Natural killer cell (primary cell): ENCODE data around the gene STX16. TPM values are rescaled to one million over a fixed set of nuclear protein-coding genes. Genes with fewer than 3 reads are reported as not detected.

ENCODE experiments used
- ATAC-seq, 3 donors: fragments of 150-1000 bp in 2 of 3; fragments of 200-7000 bp in 1 of 3; cut with Tn5 transposase; 1 replicate in 1 of 3; 2 replicates in 2 of 3; pipeline ENCODE4 v1.10.0; 2021; ENCODE audit warnings: mild to moderate bottlenecking in 2 of 3, moderate library complexity in 2 of 3
- DNase-seq, 2 donors: peaks; one replicate each; pipeline versions ENCODE4 v3.0.0 to v3.0.0-alpha.2; 2013 to 2021; ENCODE audit warnings: mixed read lengths in 1 of 2
- H3K27ac ChIP-seq: one replicate; pipeline ENCODE4 v1.5.1; 2013; ENCODE audit warnings: mild to moderate bottlenecking, low read length
- H3K27me3 ChIP-seq: one replicate; pipeline ENCODE4 v1.6.1; 2013; ENCODE audit warnings: low read length; ENCODE audit not compliant: control insufficient read depth, insufficient read depth
- H3K36me3 ChIP-seq: one replicate; pipeline ENCODE4 v1.6.1; 2013; ENCODE audit warnings: low read length; ENCODE audit not compliant: control insufficient read depth, insufficient read depth
- H3K4me1 ChIP-seq: one replicate; pipeline ENCODE4 v1.6.1; 2013; ENCODE audit warnings: low read length; ENCODE audit not compliant: control insufficient read depth, insufficient read depth
- H3K4me3 ChIP-seq: one replicate; pipeline ENCODE4 v1.5.1; 2013; ENCODE audit warnings: low read length
- H3K9me3 ChIP-seq: one replicate; pipeline ENCODE4 v1.6.1; 2013; ENCODE audit warnings: low read length; ENCODE audit not compliant: control insufficient read depth, insufficient read depth
- H3K27ac Mint-ChIP-seq, 2 donors: one replicate each; pipeline ENCODE4 v1.8.0; 2022; ENCODE audit warnings: mild to moderate bottlenecking in 2 of 2, mixed read lengths in 2 of 2, moderate library complexity in 1 of 2
- H3K27me3 Mint-ChIP-seq, 2 donors: one replicate each; pipeline ENCODE4 v1.8.0; 2022; ENCODE audit warnings: low read depth in 2 of 2, mixed read lengths in 2 of 2
- H3K36me3 Mint-ChIP-seq: one replicate; pipeline ENCODE4 v1.8.0; 2022; ENCODE audit warnings: mixed read lengths
- H3K4me1 Mint-ChIP-seq, 2 donors: one replicate each; pipeline ENCODE4 v1.8.0; 2022; ENCODE audit warnings: mixed read lengths in 2 of 2
- H3K4me3 Mint-ChIP-seq: one replicate; pipeline ENCODE4 v1.8.0; 2022; ENCODE audit warnings: mild to moderate bottlenecking, moderate library complexity, mixed read lengths
- H3K9me3 Mint-ChIP-seq, 2 donors: one replicate each; pipeline ENCODE4 v1.8.0; 2022; ENCODE audit warnings: mixed read lengths in 2 of 2
- WGBS: methylation state at CpG from one replicate; pipeline ENCODE4 v1.1.7; 2013; ENCODE audit warnings: missing lambda C conversion rate; ENCODE audit not compliant: insufficient coverage; 5-methylcytosine and 5-hydroxymethylcytosine counted together
- intact Hi-C: fragments of 100-400 bp; cut with micrococcal nuclease; formaldehyde crosslinking; loops from one replicate; pipeline ENCODE4 v1.14.2; 2022
- total RNA-seq, 4 donors: library from RNA; stranded (reverse); fragments of 120-200 nt in 1 of 4; gene quantifications; one replicate each; pipeline versions ENCODE4 v1.2.3 to v1.2.4, GENCODE V29; 2013 to 2022
- TF ChIP-seq, protein P1 (sequence below): fragments of 200-600 bp; IDR thresholded peaks from one replicate; pipeline ENCODE4 v1.8.0; 2022; ENCODE audit warnings: antibody characterized with exemption

Gene STX16, protein sequence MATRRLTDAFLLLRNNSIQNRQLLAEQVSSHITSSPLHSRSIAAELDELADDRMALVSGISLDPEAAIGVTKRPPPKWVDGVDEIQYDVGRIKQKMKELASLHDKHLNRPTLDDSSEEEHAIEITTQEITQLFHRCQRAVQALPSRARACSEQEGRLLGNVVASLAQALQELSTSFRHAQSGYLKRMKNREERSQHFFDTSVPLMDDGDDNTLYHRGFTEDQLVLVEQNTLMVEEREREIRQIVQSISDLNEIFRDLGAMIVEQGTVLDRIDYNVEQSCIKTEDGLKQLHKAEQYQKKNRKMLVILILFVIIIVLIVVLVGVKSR
- total RNA-seq, result 100 to 1,000 TPM; 136 to 146 (median 143) TPM
- total RNA-seq (2013), result 85.3 TPM

DNA sequence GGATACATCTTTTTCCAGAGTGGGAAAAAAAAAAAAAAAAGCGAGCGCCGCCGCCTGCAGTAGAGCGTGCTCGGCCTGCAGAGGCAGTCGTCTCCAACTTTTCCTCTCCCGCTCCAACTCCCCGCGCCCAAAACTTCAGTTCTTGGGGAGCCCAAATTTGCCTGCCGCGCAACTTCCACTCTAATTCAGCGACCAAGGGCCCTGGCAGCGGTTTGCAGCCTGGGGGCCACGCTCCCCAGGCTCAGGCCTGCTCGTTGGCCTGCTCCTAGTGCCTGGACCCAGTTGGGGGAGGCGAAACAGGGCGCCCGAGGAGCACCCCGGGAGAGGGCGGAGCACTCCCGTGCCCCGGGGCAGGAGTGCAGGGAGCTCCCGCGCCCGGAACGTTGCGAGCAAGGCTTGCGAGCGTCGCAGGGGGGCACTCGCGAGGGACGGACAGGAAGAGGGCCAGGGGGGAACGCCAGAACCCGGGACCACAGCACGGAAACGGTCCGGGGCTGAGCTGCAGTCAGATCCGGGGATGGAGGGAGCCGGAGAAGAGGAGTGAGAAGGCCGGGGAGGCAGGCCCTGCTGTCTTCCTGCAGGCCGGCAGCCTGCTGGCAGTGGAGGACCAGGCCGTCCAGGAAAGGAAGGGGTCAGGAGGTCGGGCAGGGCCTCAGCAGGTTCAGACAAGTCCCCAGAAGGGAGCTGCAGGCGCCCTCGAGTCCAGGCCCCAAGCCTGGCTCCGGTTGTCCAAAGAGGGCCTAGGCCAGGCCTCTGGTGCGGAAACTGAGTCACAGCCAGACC is at the start of gene STX16:
STX16 (plus strand) TSS at position 508 of the 783 bp plus-strand sequence. CDS start 724 bp downstream, outside the sequence.
- no peaks in the 10 kb centered on the region for H3K27me3 ChIP-seq
- WGBS, result under 1% methylated on average over 49 of the region's 49 CpGs
- H3K36me3 Mint-ChIP-seq, result no peaks in the 10 kb centered on the region
- peaks cover 14% of the 10 kb centered on the region for H3K4me1 ChIP-seq
- no peaks in the 10 kb centered on the region for H3K9me3 Mint-ChIP-seq
- peak within 1 kb of the TSS; percentile 97 for H3K4me3 Mint-ChIP-seq
- peaks cover 33 to 36% of the 10 kb centered on the region in 2 donors for H3K4me1 Mint-ChIP-seq
- DNase-seq (peak; percentile 78 to 95), ATAC-seq (peak; percentile 68 to 84 (median 79))
- peaks cover 3% of the 10 kb centered on the region for H3K36me3 ChIP-seq
- peak within 1 kb of the TSS; percentile 94 to 98 for H3K27ac Mint-ChIP-seq
- peak within 1 kb of the TSS; percentile 81 for H3K27ac ChIP-seq
- TF ChIP-seq, protein P1, sequence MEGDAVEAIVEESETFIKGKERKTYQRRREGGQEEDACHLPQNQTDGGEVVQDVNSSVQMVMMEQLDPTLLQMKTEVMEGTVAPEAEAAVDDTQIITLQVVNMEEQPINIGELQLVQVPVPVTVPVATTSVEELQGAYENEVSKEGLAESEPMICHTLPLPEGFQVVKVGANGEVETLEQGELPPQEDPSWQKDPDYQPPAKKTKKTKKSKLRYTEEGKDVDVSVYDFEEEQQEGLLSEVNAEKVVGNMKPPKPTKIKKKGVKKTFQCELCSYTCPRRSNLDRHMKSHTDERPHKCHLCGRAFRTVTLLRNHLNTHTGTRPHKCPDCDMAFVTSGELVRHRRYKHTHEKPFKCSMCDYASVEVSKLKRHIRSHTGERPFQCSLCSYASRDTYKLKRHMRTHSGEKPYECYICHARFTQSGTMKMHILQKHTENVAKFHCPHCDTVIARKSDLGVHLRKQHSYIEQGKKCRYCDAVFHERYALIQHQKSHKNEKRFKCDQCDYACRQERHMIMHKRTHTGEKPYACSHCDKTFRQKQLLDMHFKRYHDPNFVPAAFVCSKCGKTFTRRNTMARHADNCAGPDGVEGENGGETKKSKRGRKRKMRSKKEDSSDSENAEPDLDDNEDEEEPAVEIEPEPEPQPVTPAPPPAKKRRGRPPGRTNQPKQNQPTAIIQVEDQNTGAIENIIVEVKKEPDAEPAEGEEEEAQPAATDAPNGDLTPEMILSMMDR, result peak; percentile 62
- intact Hi-C loops, result loop anchor here (5.0 to 10.0 kb wide), 4 partner anchors 201 to 1046 kb away; partner anchors contain the start of genes GNAS and GNAS-AS1
- H3K9me3 ChIP-seq, result no peaks in the 10 kb centered on the region
- H3K4me3 ChIP-seq, result peak within 1 kb of the TSS; percentile 91
- H3K27me3 Mint-ChIP-seq, result no peaks in the 10 kb centered on the region

DNA sequence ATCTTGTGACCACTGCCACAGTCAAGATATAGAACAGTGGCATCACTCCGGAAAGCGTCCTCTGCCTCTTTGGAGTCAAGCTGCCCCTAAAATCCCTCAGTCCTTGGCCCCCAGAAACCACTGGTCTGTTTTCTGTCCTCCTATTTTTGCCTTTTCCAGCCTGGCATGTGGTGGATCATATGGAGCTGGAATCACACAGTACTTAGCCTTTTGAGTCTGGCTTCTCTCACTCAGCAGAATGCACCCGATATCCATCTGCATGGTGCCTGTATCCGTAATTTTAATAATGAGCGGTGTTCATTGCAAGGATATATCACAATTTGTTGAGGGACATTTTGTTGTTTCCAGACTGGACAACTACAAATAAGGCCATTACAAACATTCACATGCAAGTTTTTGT is 49.0 kb upstream of the STX16 start:
- Histone ChIP-seq H3K36me3 (no peaks in the 10 kb centered on the region), H3K4me3 (no peak overlapping the region), H3K4me1 (no peaks in the 10 kb centered on the region), H3K9me3 (no peaks in the 10 kb centered on the region), H3K27ac (no peak overlapping the region), H3K27me3 (no peaks in the 10 kb centered on the region)
- H3K4me3 Mint-ChIP-seq, result no peak overlapping the region
- ATAC-seq (no peak), DNase-seq (no peak)
- WGBS, result 91% methylated on average over 5 of the region's 5 CpGs
- H3K36me3 Mint-ChIP-seq, result no peaks in the 10 kb centered on the region
- intact Hi-C loops, result no loop called here
- H3K4me1 Mint-ChIP-seq, result no peaks in the 10 kb centered on the region
- H3K27me3 Mint-ChIP-seq, result peaks cover 5 to 10% of the 10 kb centered on the region in 2 donors
- H3K9me3 Mint-ChIP-seq, result no peaks in the 10 kb centered on the region
- H3K27ac Mint-ChIP-seq, result no peak overlapping the region
- TF ChIP-seq, protein P1, result no peak

DNA sequence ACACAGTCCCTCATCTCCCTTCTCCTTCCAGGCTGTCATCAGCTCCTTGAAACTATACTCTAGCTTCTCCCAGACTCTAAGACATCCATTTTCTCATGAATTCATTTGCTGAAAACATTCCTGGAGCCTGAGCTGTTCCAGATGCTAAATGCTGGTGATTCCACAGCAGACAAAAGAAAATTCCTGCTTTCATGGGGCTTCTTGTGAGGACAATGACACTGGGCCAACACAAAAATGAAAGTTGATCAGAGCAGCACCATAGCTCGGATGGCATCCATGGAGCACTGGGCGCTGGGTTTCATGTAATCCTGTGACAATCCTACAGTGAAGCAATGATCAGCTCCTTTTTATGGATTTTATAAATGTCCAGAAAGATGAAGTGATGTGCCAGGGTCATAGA is 47.4 kb upstream of the STX16 start:
- TF ChIP-seq, protein P1, result no peak
- Mint-ChIP-seq H3K36me3 (no peaks in the 10 kb centered on the region), H3K9me3 (no peaks in the 10 kb centered on the region), H3K4me3 (no peak overlapping the region), H3K27me3 (peaks cover 5 to 10% of the 10 kb centered on the region in 2 donors), H3K27ac (no peak overlapping the region), H3K4me1 (no peaks in the 10 kb centered on the region)
- ATAC-seq, result no peak
- Histone ChIP-seq H3K4me3 (no peak overlapping the region), H3K4me1 (no peaks in the 10 kb centered on the region), H3K9me3 (no peaks in the 10 kb centered on the region), H3K27me3 (no peaks in the 10 kb centered on the region), H3K27ac (no peak overlapping the region), H3K36me3 (no peaks in the 10 kb centered on the region)
- 95% methylated on average over 2 of the region's 2 CpGs for WGBS
- intact Hi-C loops, result no loop called here
- no peak for DNase-seq
